Esophagus squamous epithelium (tissue), 4 donors: ENCODE results near the gene CEP78.

Experiments
- POLR2A ChIP-seq, 4 donors: fragments of 450-650 bp; IDR thresholded peaks; one replicate each; pipeline ENCODE4 v1.6.1; 2017; ENCODE audit warnings: antibody characterized with exemption in 4 of 4, mild to moderate bottlenecking in 4 of 4, moderate library complexity in 3 of 4
- TF ChIP-seq, protein P1 (sequence below), 6 experiments: fragments of 450-650 bp in 4 of 6; fragments of 200-600 bp in 2 of 6; sonication (generic) in 2 of 6; IDR thresholded peaks; one replicate each; pipeline ENCODE4 v1.5.1; 2016 to 2019; ENCODE audit warnings: antibody characterized with exemption in 6 of 6, mild to moderate bottlenecking in 4 of 6, moderate library complexity in 4 of 6

DNA sequence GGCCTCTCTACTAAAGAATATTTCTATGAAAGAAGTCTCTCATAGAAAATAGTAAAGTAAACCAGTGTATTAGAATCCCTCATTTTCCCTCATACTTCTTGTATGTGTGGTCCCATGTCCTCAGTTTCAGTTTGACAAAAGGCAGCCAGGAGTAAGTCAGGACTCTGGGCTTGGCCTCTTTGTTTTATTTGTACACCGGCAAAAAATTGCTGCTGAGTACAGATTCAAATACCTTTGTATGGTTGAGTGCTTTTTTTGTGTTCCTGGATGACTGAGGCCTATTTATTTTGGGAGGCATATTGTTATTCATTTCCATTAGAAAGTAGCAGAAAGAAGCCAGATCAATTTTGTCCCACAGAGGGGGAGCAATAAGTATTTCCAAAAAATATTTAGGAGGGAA is 47.3 kb upstream of the CEP78 start:
- no peak for TF ChIP-seq POLR2A (IDR thresholded peaks at IDR 0.05)
- TF ChIP-seq, protein P1, sequence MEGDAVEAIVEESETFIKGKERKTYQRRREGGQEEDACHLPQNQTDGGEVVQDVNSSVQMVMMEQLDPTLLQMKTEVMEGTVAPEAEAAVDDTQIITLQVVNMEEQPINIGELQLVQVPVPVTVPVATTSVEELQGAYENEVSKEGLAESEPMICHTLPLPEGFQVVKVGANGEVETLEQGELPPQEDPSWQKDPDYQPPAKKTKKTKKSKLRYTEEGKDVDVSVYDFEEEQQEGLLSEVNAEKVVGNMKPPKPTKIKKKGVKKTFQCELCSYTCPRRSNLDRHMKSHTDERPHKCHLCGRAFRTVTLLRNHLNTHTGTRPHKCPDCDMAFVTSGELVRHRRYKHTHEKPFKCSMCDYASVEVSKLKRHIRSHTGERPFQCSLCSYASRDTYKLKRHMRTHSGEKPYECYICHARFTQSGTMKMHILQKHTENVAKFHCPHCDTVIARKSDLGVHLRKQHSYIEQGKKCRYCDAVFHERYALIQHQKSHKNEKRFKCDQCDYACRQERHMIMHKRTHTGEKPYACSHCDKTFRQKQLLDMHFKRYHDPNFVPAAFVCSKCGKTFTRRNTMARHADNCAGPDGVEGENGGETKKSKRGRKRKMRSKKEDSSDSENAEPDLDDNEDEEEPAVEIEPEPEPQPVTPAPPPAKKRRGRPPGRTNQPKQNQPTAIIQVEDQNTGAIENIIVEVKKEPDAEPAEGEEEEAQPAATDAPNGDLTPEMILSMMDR (IDR thresholded peaks at IDR 0.05), result no peak
